Natural killer cell (primary cell): ENCODE measurements around the gene PIGQ. TPM values are rescaled to one million over a fixed set of nuclear protein-coding genes. Genes with fewer than 3 reads are reported as not detected.

Source experiments
- ATAC-seq, 3 donors: fragments of 150-1000 bp in 2 of 3; fragments of 200-7000 bp in 1 of 3; cut with Tn5 transposase; 1 replicate in 1 of 3; 2 replicates in 2 of 3; pipeline ENCODE4 v1.10.0; 2021; ENCODE audit warnings: mild to moderate bottlenecking in 2 of 3, moderate library complexity in 2 of 3
- DNase-seq, 2 donors: peaks; one replicate each; pipeline versions ENCODE4 v3.0.0 to v3.0.0-alpha.2; 2013 to 2021; ENCODE audit warnings: mixed read lengths in 1 of 2
- H3K27ac ChIP-seq: one replicate; pipeline ENCODE4 v1.5.1; 2013; ENCODE audit warnings: mild to moderate bottlenecking, low read length
- H3K27me3 ChIP-seq: one replicate; pipeline ENCODE4 v1.6.1; 2013; ENCODE audit warnings: low read length; ENCODE audit not compliant: control insufficient read depth, insufficient read depth
- H3K36me3 ChIP-seq: one replicate; pipeline ENCODE4 v1.6.1; 2013; ENCODE audit warnings: low read length; ENCODE audit not compliant: control insufficient read depth, insufficient read depth
- H3K4me1 ChIP-seq: one replicate; pipeline ENCODE4 v1.6.1; 2013; ENCODE audit warnings: low read length; ENCODE audit not compliant: control insufficient read depth, insufficient read depth
- H3K4me3 ChIP-seq: one replicate; pipeline ENCODE4 v1.5.1; 2013; ENCODE audit warnings: low read length
- H3K9me3 ChIP-seq: one replicate; pipeline ENCODE4 v1.6.1; 2013; ENCODE audit warnings: low read length; ENCODE audit not compliant: control insufficient read depth, insufficient read depth
- H3K27ac Mint-ChIP-seq, 2 donors: one replicate each; pipeline ENCODE4 v1.8.0; 2022; ENCODE audit warnings: mild to moderate bottlenecking in 2 of 2, mixed read lengths in 2 of 2, moderate library complexity in 1 of 2
- H3K27me3 Mint-ChIP-seq, 2 donors: one replicate each; pipeline ENCODE4 v1.8.0; 2022; ENCODE audit warnings: low read depth in 2 of 2, mixed read lengths in 2 of 2
- H3K36me3 Mint-ChIP-seq: one replicate; pipeline ENCODE4 v1.8.0; 2022; ENCODE audit warnings: mixed read lengths
- H3K4me1 Mint-ChIP-seq, 2 donors: one replicate each; pipeline ENCODE4 v1.8.0; 2022; ENCODE audit warnings: mixed read lengths in 2 of 2
- H3K4me3 Mint-ChIP-seq: one replicate; pipeline ENCODE4 v1.8.0; 2022; ENCODE audit warnings: mild to moderate bottlenecking, moderate library complexity, mixed read lengths
- H3K9me3 Mint-ChIP-seq, 2 donors: one replicate each; pipeline ENCODE4 v1.8.0; 2022; ENCODE audit warnings: mixed read lengths in 2 of 2
- WGBS: methylation state at CpG from one replicate; pipeline ENCODE4 v1.1.7; 2013; ENCODE audit warnings: missing lambda C conversion rate; ENCODE audit not compliant: insufficient coverage; 5-methylcytosine and 5-hydroxymethylcytosine counted together
- intact Hi-C: fragments of 100-400 bp; cut with micrococcal nuclease; formaldehyde crosslinking; loops from one replicate; pipeline ENCODE4 v1.14.2; 2022
- total RNA-seq, 4 donors: library from RNA; stranded (reverse); fragments of 120-200 nt in 1 of 4; gene quantifications; one replicate each; pipeline versions ENCODE4 v1.2.3 to v1.2.4, GENCODE V29; 2013 to 2022
- TF ChIP-seq, protein P1 (sequence below): fragments of 200-600 bp; IDR thresholded peaks from one replicate; pipeline ENCODE4 v1.8.0; 2022; ENCODE audit warnings: antibody characterized with exemption

PIGQ gene
- total RNA-seq, 3 donors from 2014 or later (not counting 1 experiment from before 2014, with no cell fraction given): 27.6 to 40.5 (median 37.0) TPM

DNA sequence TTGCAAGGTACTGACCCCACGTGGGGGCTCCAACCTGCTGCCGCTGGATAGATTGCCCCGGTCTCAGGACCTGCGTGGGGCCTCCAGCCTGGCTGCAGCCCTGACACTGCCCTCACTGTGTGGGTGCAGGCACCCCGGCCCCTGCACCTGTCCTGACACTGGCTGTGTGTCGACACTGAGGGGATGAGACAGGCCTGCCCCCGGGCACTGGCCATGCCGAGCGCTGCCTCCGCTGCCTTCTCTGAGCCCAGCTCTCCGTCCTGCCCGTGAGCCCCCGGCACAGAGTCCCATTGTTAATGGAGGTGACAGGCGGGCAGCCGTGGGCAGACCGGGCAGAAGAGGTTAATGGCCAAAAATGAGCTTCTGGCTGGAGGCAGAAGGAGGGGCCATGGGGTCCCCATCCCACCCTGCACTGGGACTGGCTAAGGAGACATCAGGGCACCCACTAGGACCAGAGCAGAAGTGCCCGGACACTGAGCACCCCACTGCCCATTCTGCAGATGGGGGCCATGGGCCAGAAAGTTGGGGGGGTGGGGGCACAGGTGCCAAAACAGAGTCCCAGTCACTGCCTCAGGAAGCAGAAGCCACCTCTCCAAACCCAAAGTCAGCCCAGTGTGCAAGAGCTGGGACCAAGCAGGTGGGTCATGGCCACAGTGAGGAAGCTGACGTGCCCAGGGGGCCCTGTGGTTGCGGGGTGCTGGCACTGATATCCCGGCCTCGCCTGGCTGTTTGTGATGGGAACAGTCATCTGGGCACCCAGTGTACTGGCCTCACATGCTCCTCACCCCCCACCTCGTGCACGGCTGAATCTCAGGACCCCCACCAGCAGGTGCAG, 12.1 kb upstream of the PIGQ start:
- Mint-ChIP-seq H3K9me3 (no peaks in the 10 kb centered on the region), H3K27ac (no peak overlapping the region), H3K4me3 (no peak overlapping the region), H3K27me3 (peaks cover 0 to 4% of the 10 kb centered on the region in 2 donors), H3K4me1 (no peaks in the 10 kb centered on the region), H3K36me3 (no peaks in the 10 kb centered on the region)
- ATAC-seq: no peak
- WGBS: 73% methylated on average over 23 of the region's 23 CpGs
- no peak overlapping the region for H3K4me3 ChIP-seq
- peaks cover 10% of the 10 kb centered on the region for H3K27me3 ChIP-seq
- TF ChIP-seq, protein P1, sequence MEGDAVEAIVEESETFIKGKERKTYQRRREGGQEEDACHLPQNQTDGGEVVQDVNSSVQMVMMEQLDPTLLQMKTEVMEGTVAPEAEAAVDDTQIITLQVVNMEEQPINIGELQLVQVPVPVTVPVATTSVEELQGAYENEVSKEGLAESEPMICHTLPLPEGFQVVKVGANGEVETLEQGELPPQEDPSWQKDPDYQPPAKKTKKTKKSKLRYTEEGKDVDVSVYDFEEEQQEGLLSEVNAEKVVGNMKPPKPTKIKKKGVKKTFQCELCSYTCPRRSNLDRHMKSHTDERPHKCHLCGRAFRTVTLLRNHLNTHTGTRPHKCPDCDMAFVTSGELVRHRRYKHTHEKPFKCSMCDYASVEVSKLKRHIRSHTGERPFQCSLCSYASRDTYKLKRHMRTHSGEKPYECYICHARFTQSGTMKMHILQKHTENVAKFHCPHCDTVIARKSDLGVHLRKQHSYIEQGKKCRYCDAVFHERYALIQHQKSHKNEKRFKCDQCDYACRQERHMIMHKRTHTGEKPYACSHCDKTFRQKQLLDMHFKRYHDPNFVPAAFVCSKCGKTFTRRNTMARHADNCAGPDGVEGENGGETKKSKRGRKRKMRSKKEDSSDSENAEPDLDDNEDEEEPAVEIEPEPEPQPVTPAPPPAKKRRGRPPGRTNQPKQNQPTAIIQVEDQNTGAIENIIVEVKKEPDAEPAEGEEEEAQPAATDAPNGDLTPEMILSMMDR: no peak
- H3K36me3 ChIP-seq: peaks cover 3% of the 10 kb centered on the region
- intact Hi-C loops: no loop called here
- no peak overlapping the region for H3K27ac ChIP-seq
- no peak for DNase-seq
- no peaks in the 10 kb centered on the region for H3K4me1 ChIP-seq
- H3K9me3 ChIP-seq: no peaks in the 10 kb centered on the region

DNA sequence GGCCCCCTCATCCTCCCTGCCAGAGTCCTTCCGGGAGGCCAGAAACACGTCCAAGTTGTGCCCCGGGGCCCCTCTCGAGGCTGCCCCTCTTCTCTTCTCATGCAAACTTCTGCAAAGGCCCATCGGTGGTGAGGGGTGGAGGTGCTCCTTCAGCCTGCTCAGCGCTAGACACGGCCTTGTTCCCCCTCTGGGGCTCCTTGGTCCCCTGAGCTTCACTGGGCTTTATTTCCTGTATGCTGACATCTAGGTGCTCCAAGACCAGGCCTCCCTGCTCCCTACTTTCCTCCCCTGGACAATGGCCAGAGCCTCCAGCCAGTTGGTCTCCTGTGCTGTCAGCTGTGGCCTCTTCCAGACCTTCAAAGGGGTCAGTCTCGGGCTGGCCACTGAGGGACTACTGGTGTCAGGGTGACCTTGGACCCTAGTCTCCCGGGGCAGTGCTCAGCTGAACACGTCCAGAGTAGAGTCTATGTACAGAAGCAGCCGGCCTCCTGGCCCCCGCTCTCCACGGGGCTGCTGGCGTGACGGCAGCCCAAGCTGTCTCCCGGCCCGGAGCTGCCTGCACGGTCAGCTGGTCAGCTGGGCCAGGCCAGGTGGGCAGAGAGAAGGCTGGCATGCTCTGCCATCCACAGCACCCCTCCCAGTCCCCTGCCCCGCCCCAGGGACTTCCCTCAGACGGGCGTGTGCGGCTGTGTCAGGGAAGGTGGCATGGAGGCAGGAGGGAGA, 11.3 kb upstream of the PIGQ start:
- Mint-ChIP-seq H3K27me3 (peaks cover 0 to 4% of the 10 kb centered on the region in 2 donors), H3K4me1 (no peaks in the 10 kb centered on the region), H3K9me3 (no peaks in the 10 kb centered on the region), H3K4me3 (no peak overlapping the region), H3K36me3 (no peaks in the 10 kb centered on the region), H3K27ac (no peak overlapping the region)
- Histone ChIP-seq H3K27ac (no peak overlapping the region), H3K9me3 (no peaks in the 10 kb centered on the region), H3K36me3 (no peaks in the 10 kb centered on the region), H3K27me3 (peaks cover 10% of the 10 kb centered on the region), H3K4me3 (no peak overlapping the region), H3K4me1 (no peaks in the 10 kb centered on the region)
- DNase-seq: no peak
- intact Hi-C loops: no loop called here
- TF ChIP-seq, protein P1: no peak
- no peak for ATAC-seq
- WGBS: 57% methylated on average over 22 of the region's 22 CpGs

DNA sequence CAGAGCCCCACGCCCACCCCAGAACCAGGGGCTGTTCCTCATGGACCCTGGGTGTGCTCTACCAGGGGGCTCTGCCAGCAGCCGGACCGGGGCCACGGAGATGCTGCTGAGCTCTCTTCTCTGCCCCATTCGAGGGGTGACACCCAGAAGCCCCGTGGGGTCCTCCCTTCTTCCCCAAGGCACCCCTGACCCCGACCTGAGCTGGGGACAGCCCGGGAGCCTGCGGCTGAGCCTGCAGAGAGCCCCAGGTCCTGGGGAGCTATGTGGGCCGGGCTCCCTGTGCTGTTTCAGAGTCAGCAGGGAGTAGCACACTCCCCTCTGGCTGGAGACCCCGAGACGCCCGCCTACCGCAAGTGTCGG, 10.8 kb upstream of the PIGQ start:
- 92% methylated on average over 15 of the region's 15 CpGs for WGBS
- H3K27me3 ChIP-seq: peaks cover 10% of the 10 kb centered on the region
- no peak overlapping the region for H3K27ac ChIP-seq
- no peak overlapping the region for H3K4me3 Mint-ChIP-seq
- no peaks in the 10 kb centered on the region for H3K4me1 ChIP-seq
- no peaks in the 10 kb centered on the region for H3K4me1 Mint-ChIP-seq
- no peaks in the 10 kb centered on the region for H3K36me3 ChIP-seq
- H3K36me3 Mint-ChIP-seq: no peaks in the 10 kb centered on the region
- intact Hi-C loops: no loop called here
- TF ChIP-seq, protein P1: no peak
- H3K4me3 ChIP-seq: no peak overlapping the region
- ATAC-seq (no peak), DNase-seq (no peak)
- H3K27ac Mint-ChIP-seq: no peak overlapping the region
- peaks cover 0 to 4% of the 10 kb centered on the region in 2 donors for H3K27me3 Mint-ChIP-seq
- no peaks in the 10 kb centered on the region for H3K9me3 Mint-ChIP-seq
- H3K9me3 ChIP-seq: no peaks in the 10 kb centered on the region
